Suprapubic skin (tissue), 3 donors: ENCODE results near the gene CBFA2T2.

Experiments
- POLR2A ChIP-seq, 2 donors: fragments of 450-650 bp; IDR thresholded peaks; one replicate each; pipeline ENCODE4 v1.6.1; 2017; ENCODE audit warnings: antibody characterized with exemption in 2 of 2, mild to moderate bottlenecking in 2 of 2, moderate library complexity in 2 of 2
- TF ChIP-seq, protein P1 (sequence below), 2 donors: fragments of 200-600 bp in 1 of 2; fragments of 450-650 bp in 1 of 2; sonication (generic) in 1 of 2; IDR thresholded peaks; one replicate each; pipeline ENCODE4 v1.5.1; 2016 to 2019; ENCODE audit warnings: antibody characterized with exemption in 2 of 2, mild to moderate bottlenecking in 1 of 2, moderate library complexity in 1 of 2

DNA sequence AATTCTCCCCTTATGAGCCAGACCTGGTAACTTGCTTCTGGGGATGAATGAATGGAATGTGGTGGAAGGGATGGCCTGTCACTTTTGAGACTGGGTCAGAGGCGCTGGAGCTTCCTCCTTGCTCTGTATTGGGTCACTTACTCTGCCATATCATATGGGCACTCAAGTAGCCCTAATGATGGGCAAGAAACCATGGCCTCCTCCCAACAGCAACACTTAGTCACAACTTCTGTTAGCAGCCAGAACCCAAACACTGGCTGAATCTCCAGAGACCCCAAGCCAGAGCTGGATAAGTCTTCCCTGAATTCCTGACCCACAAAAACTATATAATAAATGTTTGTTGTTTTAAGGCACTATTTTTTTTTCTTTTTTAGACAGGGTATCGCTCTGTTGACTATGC lies 190.8 kb downstream of the CBFA2T2 start:
- TF ChIP-seq POLR2A (IDR thresholded peaks at IDR 0.05) = no peak
- TF ChIP-seq, protein P1, sequence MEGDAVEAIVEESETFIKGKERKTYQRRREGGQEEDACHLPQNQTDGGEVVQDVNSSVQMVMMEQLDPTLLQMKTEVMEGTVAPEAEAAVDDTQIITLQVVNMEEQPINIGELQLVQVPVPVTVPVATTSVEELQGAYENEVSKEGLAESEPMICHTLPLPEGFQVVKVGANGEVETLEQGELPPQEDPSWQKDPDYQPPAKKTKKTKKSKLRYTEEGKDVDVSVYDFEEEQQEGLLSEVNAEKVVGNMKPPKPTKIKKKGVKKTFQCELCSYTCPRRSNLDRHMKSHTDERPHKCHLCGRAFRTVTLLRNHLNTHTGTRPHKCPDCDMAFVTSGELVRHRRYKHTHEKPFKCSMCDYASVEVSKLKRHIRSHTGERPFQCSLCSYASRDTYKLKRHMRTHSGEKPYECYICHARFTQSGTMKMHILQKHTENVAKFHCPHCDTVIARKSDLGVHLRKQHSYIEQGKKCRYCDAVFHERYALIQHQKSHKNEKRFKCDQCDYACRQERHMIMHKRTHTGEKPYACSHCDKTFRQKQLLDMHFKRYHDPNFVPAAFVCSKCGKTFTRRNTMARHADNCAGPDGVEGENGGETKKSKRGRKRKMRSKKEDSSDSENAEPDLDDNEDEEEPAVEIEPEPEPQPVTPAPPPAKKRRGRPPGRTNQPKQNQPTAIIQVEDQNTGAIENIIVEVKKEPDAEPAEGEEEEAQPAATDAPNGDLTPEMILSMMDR (IDR thresholded peaks at IDR 0.05) = no peak
